Glutamatergic neuron (in vitro differentiated cells): ENCODE data around the gene MYH7B. TPM values are rescaled to one million over a fixed set of nuclear protein-coding genes. Genes with fewer than 3 reads are reported as not detected.
A peak's percentile ranks its signal among the peaks of the same experiment; 100 is the strongest.

Experiments used
- DNase-seq: peaks from one replicate; pipeline ENCODE4 v3.0.0; 2022
- H3K27ac Mint-ChIP-seq: one replicate; pipeline ENCODE4 v1.8.0; 2020; ENCODE audit warnings: mild to moderate bottlenecking, mixed read lengths, inconsistent platforms; ENCODE audit not compliant: unreplicated experiment
- H3K27me3 Mint-ChIP-seq: one replicate; pipeline ENCODE4 v1.8.0; 2020; ENCODE audit warnings: mild to moderate bottlenecking, moderate library complexity, mixed read lengths, inconsistent platforms; ENCODE audit not compliant: unreplicated experiment
- H3K36me3 Mint-ChIP-seq: one replicate; pipeline ENCODE4 v1.8.0; 2020; ENCODE audit warnings: mild to moderate bottlenecking, mixed read lengths, inconsistent platforms; ENCODE audit not compliant: unreplicated experiment
- H3K4me1 Mint-ChIP-seq: one replicate; pipeline ENCODE4 v1.8.0; 2020; ENCODE audit warnings: mild to moderate bottlenecking, low read depth, mixed read lengths, inconsistent platforms; ENCODE audit not compliant: unreplicated experiment
- H3K4me3 Mint-ChIP-seq: one replicate; pipeline ENCODE4 v1.8.0; 2020; ENCODE audit warnings: mild to moderate bottlenecking, mixed read lengths, inconsistent platforms; ENCODE audit not compliant: unreplicated experiment
- H3K9me3 Mint-ChIP-seq: one replicate; pipeline ENCODE4 v1.8.0; 2020; ENCODE audit warnings: mild to moderate bottlenecking, moderate library complexity, mixed read lengths, inconsistent platforms; ENCODE audit not compliant: unreplicated experiment
- long read RNA-seq: library from polyadenylated mRNA; unstranded; transcript quantifications from one replicate; pipeline ENCODE4 v2.0.0, GENCODE V29; 2020; ENCODE audit not compliant: unreplicated experiment
- total RNA-seq: library from RNA; stranded (reverse); fragmentation: NEBNext Ultra II Directional; extraction: Animal tissue kit (Norgen Biotek cat#: 25700); gene quantifications from one replicate; pipeline ENCODE4 v1.2.1, GENCODE V29; 2021; ENCODE audit not compliant: unreplicated experiment
- TF ChIP-seq, protein P1 (sequence below): fragments of 200-600 bp; sonication (generic); IDR thresholded peaks from one replicate; pipeline ENCODE4 v1.5.0; 2021; ENCODE audit not compliant: partially characterized antibody, unreplicated experiment

MYH7B gene
- total RNA-seq: 1.5 TPM
- long read RNA-seq, partial matches to known transcripts: 0 of 1 reads
- long read RNA-seq, other reads (novel, unspliced or antisense): 1 of 1 reads

DNA sequence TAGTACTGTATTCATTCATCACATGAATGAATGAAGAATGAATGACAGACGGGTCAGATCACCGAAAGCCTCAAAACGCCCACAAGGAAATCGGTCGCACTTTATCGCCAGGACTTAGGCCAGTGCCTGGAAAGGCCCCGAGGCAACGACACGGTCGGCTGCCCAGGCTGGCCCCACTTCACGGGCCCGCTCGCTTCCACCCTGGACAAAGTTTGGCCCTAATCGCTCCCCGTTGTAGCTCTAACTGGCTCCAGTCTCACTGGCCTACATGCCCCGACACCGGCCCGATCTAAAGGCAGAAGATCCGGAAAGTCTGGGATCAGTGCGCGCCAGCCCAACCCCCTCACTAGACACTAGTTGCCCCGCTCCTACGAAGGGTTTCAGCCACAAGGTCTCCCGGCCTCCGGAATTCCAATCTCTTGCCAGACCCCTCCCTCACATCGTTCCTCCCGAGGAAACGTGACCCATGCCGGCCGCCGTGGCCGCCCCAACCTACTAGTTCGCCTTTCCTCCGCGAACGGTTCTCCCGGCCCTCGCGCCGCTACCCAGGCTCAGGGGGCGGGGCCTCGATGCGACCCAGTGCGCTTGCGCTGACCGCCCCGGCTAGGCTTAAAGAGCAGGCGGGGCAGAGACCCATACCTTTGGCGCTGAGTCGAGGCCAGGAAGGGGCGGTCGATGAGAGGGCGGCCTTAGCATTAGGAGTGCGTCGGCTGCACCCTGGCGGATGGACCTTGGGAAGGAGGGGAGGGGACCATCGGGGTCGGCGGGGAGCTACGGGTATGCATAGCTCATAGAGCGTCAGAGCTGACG lies at the start of gene MYH7B, which contains the start of gene GSS:
MYH7B (plus strand) TSS at position 638 of the 810 bp plus-strand sequence. CDS start 22,138 bp downstream, outside the sequence.
GSS (minus strand) TSS at position 576 of the 810 bp plus-strand sequence. CDS start 3,954 bp downstream, outside the sequence.
- Mint-ChIP-seq H3K4me3 (peak within 1 kb of the TSS; percentile 99), H3K27ac (peak within 1 kb of the TSS; percentile 98), H3K36me3 (no peaks in the 10 kb centered on the region), H3K27me3 (peaks cover 11% of the 10 kb centered on the region), H3K4me1 (peaks cover 15% of the 10 kb centered on the region), H3K9me3 (peaks cover 8% of the 10 kb centered on the region)
- DNase-seq: peak; percentile 100
- TF ChIP-seq, protein P1, sequence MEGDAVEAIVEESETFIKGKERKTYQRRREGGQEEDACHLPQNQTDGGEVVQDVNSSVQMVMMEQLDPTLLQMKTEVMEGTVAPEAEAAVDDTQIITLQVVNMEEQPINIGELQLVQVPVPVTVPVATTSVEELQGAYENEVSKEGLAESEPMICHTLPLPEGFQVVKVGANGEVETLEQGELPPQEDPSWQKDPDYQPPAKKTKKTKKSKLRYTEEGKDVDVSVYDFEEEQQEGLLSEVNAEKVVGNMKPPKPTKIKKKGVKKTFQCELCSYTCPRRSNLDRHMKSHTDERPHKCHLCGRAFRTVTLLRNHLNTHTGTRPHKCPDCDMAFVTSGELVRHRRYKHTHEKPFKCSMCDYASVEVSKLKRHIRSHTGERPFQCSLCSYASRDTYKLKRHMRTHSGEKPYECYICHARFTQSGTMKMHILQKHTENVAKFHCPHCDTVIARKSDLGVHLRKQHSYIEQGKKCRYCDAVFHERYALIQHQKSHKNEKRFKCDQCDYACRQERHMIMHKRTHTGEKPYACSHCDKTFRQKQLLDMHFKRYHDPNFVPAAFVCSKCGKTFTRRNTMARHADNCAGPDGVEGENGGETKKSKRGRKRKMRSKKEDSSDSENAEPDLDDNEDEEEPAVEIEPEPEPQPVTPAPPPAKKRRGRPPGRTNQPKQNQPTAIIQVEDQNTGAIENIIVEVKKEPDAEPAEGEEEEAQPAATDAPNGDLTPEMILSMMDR: no peak

DNA sequence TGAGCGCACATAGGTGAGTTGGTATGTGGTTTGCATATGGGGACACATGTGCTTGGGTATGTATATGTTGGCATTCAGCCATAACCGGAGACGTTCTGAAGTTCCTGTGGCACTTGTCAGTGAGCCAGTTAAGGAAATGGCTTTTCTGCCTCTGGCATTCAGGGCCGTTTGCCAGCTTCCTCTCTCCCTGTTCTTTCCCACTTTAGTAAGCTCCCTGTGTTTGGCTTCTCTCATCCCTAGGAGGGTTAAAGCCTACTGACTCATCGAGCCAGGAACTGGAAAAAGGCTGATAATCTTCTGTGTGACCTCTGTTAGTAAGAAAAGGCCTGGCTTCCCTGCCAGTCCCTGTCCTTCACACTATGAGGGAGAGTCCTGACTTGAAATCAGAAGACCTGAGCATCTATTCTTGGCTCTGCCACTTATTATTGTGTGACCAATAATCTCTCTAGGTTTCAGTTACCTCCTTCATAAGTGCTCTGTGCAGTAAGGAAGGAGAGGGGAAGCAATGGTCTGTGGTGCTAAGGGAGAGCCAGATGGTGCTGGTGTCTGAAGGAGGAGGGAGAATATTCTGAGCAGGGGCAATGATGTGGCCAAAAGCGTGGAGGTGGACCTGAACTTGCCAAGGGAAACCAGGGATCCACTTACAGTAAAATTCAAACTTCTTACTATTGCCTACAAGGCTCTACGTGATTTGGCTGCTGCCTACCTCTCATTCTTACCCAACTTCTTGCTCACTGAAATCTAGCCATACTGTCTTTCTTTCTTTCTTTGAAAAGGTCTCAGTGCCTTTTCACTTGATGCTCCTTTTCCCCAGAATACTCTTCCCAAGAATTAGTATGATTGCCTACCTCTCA lies 47.8 kb upstream of the MYH7B start:
- H3K27me3 Mint-ChIP-seq: no peaks in the 10 kb centered on the region
- H3K27ac Mint-ChIP-seq: no peak overlapping the region
- TF ChIP-seq, protein P1: no peak
- peaks cover 4% of the 10 kb centered on the region for H3K4me1 Mint-ChIP-seq
- DNase-seq: no peak
- no peaks in the 10 kb centered on the region for H3K36me3 Mint-ChIP-seq
- no peaks in the 10 kb centered on the region for H3K9me3 Mint-ChIP-seq
- H3K4me3 Mint-ChIP-seq: no peak overlapping the region

DNA sequence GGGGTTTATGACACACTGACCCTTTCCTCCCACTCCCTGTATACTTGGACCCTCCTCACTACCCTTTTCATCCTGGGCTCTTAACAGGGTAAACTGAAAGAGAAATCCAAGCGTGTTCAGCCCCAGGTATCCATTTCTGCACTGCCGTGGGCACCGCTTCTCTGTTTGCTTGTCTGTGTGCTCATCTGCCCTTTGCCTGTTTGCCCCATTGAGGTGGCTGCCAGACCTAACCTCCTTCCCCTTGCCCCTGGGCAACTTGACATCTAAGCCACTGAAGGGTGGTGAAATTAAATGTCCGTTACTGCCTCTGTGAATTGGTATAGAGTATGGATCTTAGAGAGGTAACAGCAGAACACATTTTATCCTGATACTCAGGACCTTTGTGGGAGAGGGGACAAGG lies 40.5 kb upstream of the MYH7B start:
- no peak overlapping the region for H3K27ac Mint-ChIP-seq
- no peaks in the 10 kb centered on the region for H3K4me1 Mint-ChIP-seq
- TF ChIP-seq, protein P1: no peak
- no peaks in the 10 kb centered on the region for H3K9me3 Mint-ChIP-seq
- no peak for DNase-seq
- no peak overlapping the region for H3K4me3 Mint-ChIP-seq
- no peaks in the 10 kb centered on the region for H3K27me3 Mint-ChIP-seq
- H3K36me3 Mint-ChIP-seq: peaks cover 2% of the 10 kb centered on the region

DNA sequence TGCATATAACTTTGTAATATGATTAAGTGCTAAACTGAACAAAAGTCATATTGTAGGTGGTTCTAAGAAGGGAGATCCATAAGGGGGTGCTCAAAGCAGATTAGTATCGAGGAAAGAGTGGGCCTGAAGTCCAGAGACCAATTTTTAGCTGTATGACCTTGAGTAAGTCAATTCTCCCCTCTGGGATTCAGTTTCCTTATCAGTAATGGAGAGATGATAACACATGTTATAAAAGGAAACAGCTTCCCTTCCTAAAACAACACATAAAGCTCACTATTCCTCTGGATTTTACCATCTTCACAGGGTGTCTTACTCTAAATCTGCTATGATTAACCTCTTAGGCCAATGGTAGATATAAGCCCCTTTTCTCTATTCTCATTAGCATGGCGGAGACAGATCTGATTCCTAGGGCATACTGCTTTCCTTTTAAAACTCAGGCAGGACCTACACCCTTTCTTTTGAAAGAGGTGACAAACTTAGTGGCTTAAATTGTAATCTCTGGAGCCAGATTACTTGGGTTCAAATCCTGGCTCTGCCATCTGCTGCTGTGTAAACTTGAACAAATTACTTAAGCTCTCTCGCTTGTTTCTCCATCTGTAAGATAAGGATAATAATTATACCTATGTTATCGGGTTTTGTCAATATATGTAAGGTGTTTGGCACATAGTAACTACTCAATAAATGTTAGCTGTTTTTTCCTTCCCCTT lies 39.8 kb upstream of the MYH7B start:
- no peaks in the 10 kb centered on the region for H3K27me3 Mint-ChIP-seq
- no peaks in the 10 kb centered on the region for H3K9me3 Mint-ChIP-seq
- no peak overlapping the region for H3K27ac Mint-ChIP-seq
- H3K4me1 Mint-ChIP-seq: no peaks in the 10 kb centered on the region
- H3K36me3 Mint-ChIP-seq: peaks cover 5% of the 10 kb centered on the region
- no peak for DNase-seq
- no peak overlapping the region for H3K4me3 Mint-ChIP-seq
- TF ChIP-seq, protein P1: no peak
